Endothelial cell (in vitro differentiated cells): ENCODE data around the gene PANK1. TPM values are rescaled to one million over a fixed set of nuclear protein-coding genes. Genes with fewer than 3 reads are reported as not detected.

Experiments used
- DNase-seq: peaks from one replicate; pipeline ENCODE4 v3.0.0; 2021; ENCODE audit warnings: low spot score
- H3K27ac Mint-ChIP-seq: one replicate; pipeline ENCODE4 v1.8.0; 2021; ENCODE audit warnings: mixed read lengths, inconsistent platforms; ENCODE audit not compliant: unreplicated experiment
- H3K27me3 Mint-ChIP-seq: one replicate; pipeline ENCODE4 v1.8.0; 2021; ENCODE audit warnings: mild to moderate bottlenecking, moderate library complexity, mixed read lengths, inconsistent platforms; ENCODE audit not compliant: unreplicated experiment
- H3K36me3 Mint-ChIP-seq: one replicate; pipeline ENCODE4 v1.8.0; 2021; ENCODE audit warnings: mild to moderate bottlenecking, low read depth, mixed read lengths, inconsistent platforms; ENCODE audit not compliant: unreplicated experiment
- H3K4me1 Mint-ChIP-seq: one replicate; pipeline ENCODE4 v1.8.0; 2021; ENCODE audit warnings: mild to moderate bottlenecking, mixed read lengths, inconsistent platforms; ENCODE audit not compliant: unreplicated experiment
- H3K4me3 Mint-ChIP-seq: one replicate; pipeline ENCODE4 v1.8.0; 2021; ENCODE audit warnings: mild to moderate bottlenecking, mixed read lengths, inconsistent platforms; ENCODE audit not compliant: unreplicated experiment
- H3K9me3 Mint-ChIP-seq: one replicate; pipeline ENCODE4 v1.8.0; 2021; ENCODE audit warnings: mixed read lengths, inconsistent platforms; ENCODE audit not compliant: unreplicated experiment
- total RNA-seq: library from RNA; stranded (reverse); fragmentation: NEBNext Ultra II Directional; extraction: Animal tissue kit (Norgen Biotek cat#: 25700); gene quantifications from one replicate; pipeline ENCODE4 v1.2.1, GENCODE V29; 2021; ENCODE audit not compliant: unreplicated experiment
- TF ChIP-seq, protein P1 (sequence below): fragments of 200-600 bp; sonication (generic); IDR thresholded peaks from one replicate; pipeline ENCODE4 v1.5.0; 2021; ENCODE audit warnings: antibody characterized with exemption; ENCODE audit not compliant: unreplicated experiment

The PANK1 gene
- total RNA-seq, 1 donor from 2014 or later = 16.2 TPM

DNA sequence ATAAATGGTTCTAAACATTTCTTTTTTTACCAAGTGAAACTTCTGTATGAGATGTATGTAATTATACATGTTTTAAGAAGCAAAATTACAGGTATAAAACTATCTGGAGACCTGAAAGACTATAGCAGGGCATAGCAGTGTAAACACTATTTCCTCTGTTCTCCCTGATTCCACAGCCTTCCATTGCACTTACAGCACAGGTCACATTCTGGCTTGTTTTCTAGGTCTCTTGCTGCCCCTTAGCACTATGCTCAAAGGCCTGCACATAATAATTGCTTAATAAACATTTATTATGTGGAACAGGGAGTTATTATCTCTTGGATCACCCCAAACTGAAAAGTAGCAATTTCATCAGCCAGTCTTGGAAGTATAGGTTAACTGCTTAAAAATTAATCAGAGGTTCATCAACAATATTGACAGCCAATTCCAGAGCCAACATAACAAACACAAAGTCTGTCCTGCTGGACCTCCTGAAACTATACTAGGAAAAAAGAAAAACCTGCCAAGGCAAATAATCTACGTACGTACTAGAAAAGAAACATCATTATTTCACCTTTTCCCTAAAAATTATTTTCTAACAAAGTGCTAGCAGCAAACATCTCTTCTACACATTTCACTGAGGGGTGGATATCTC lies 43.2 kb downstream of the PANK1 start:
- Mint-ChIP-seq H3K27ac (no peak overlapping the region), H3K27me3 (no peaks in the 10 kb centered on the region)

DNA sequence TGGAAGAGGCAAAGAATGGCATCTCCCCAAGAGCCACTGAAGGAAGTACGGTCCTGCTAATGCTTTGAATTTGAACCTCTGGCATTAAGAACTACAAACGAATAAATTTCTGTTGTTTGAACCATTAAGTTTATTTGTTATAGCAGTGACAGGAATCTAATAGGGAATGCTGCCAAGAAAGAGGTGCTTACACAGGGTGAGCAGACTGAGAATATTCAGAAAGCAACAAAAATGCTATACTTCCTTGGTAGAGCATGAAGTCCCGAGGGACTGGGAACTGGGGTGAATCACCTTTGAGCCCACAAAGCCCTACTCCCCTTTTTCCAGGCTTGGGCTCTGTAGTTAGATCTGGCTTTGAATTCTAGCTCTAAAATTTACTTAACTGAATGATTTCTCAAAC lies 45.0 kb downstream of the PANK1 start:
- no peak overlapping the region for H3K4me3 Mint-ChIP-seq
- no peaks in the 10 kb centered on the region for H3K9me3 Mint-ChIP-seq
- TF ChIP-seq, protein P1, sequence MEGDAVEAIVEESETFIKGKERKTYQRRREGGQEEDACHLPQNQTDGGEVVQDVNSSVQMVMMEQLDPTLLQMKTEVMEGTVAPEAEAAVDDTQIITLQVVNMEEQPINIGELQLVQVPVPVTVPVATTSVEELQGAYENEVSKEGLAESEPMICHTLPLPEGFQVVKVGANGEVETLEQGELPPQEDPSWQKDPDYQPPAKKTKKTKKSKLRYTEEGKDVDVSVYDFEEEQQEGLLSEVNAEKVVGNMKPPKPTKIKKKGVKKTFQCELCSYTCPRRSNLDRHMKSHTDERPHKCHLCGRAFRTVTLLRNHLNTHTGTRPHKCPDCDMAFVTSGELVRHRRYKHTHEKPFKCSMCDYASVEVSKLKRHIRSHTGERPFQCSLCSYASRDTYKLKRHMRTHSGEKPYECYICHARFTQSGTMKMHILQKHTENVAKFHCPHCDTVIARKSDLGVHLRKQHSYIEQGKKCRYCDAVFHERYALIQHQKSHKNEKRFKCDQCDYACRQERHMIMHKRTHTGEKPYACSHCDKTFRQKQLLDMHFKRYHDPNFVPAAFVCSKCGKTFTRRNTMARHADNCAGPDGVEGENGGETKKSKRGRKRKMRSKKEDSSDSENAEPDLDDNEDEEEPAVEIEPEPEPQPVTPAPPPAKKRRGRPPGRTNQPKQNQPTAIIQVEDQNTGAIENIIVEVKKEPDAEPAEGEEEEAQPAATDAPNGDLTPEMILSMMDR = no peak
- H3K27me3 Mint-ChIP-seq = no peaks in the 10 kb centered on the region
- H3K4me1 Mint-ChIP-seq = no peaks in the 10 kb centered on the region
- no peak overlapping the region for H3K27ac Mint-ChIP-seq
- no peaks in the 10 kb centered on the region for H3K36me3 Mint-ChIP-seq
- DNase-seq = no peak

More for the DNA sequence above, 43.2 kb downstream of the PANK1 start:
- TF ChIP-seq, protein P1 = no peak
- peaks cover 2% of the 10 kb centered on the region for H3K36me3 Mint-ChIP-seq
- no peak for DNase-seq
- no peaks in the 10 kb centered on the region for H3K9me3 Mint-ChIP-seq
- no peaks in the 10 kb centered on the region for H3K4me1 Mint-ChIP-seq
- no peak overlapping the region for H3K4me3 Mint-ChIP-seq

DNA sequence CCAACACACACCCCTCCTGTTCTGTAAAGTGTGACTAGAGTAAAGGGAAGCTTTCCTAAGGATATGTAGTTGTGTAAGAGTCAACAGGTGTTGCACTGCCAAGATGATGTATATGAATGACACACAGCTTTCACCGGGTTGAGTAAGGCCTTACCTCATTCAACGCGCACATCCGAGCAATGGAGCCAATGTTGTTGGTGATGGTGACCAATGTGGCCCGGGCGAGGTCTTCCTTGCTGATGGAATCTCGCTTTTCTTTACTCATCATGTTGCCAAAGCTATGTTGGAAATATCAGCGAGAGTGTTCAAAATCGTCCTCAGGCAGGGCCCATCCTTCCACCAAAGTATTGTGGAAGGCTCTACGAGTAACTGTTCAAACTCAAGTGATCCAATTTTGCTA lies 52.0 kb downstream of the PANK1 start:
- H3K27ac Mint-ChIP-seq = no peak overlapping the region
- H3K36me3 Mint-ChIP-seq = peaks cover 10% of the 10 kb centered on the region

DNA sequence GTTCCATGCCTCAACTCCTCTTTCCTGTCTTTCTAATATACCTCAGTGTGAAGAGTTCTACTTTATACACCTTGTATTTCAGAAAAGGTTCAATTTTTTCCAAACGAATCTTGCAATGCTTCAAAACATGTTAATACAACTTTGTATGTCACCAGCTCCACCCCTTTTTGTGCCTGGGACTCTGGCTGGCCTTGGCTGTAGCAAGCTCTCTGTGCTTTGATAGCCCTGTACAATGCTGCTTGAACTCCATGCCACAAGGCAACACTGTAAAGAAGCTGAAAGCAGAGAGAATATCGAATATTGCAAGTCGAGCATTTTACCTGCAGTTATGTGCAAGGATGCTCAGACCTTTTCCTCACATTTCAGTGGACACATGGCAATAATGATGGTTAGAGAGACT lies 52.5 kb downstream of the PANK1 start:
- Mint-ChIP-seq H3K4me3 (no peak overlapping the region), H3K9me3 (no peaks in the 10 kb centered on the region), H3K36me3 (peaks cover 10% of the 10 kb centered on the region), H3K27ac (no peak overlapping the region), H3K27me3 (no peaks in the 10 kb centered on the region), H3K4me1 (no peaks in the 10 kb centered on the region)
- DNase-seq = no peak
- TF ChIP-seq, protein P1 = no peak

More for the DNA sequence above, 52.0 kb downstream of the PANK1 start:
- no peak for DNase-seq
- TF ChIP-seq, protein P1 = no peak
- Mint-ChIP-seq H3K4me1 (no peaks in the 10 kb centered on the region), H3K27me3 (no peaks in the 10 kb centered on the region), H3K4me3 (no peak overlapping the region), H3K9me3 (no peaks in the 10 kb centered on the region)

DNA sequence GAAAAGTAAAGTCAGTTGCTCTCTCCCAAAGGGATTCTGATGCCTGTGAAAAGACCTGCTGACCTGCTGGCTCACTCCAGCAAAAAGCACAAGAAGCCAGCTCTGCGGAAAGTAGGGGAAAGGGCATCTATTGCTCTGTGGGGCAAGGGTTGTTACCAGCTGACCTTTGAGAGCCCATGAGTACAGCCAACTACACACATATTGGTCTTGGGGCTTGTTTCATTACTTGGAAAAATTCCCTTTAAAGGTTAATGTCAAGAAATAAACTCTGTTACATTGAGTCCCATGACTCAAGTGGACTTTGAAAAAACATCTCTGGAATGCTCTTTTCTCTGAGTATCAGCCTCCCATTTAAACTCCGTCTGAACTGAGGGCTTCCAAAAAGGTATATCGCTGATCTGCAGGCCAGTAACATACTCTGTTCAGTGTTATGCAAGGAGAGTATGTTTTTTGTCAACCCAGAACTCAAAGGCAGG lies 53.2 kb downstream of the PANK1 start:
- TF ChIP-seq, protein P1 = no peak
- no peak overlapping the region for H3K27ac Mint-ChIP-seq

More for the DNA sequence above, 53.2 kb downstream of the PANK1 start:
- no peaks in the 10 kb centered on the region for H3K4me1 Mint-ChIP-seq
- H3K36me3 Mint-ChIP-seq = peaks cover 10% of the 10 kb centered on the region
- H3K9me3 Mint-ChIP-seq = no peaks in the 10 kb centered on the region
- H3K4me3 Mint-ChIP-seq = no peak overlapping the region
- H3K27me3 Mint-ChIP-seq = no peaks in the 10 kb centered on the region
- no peak for DNase-seq
